ENCODE results near the gene DPP10.

The DPP10 gene

DNA sequence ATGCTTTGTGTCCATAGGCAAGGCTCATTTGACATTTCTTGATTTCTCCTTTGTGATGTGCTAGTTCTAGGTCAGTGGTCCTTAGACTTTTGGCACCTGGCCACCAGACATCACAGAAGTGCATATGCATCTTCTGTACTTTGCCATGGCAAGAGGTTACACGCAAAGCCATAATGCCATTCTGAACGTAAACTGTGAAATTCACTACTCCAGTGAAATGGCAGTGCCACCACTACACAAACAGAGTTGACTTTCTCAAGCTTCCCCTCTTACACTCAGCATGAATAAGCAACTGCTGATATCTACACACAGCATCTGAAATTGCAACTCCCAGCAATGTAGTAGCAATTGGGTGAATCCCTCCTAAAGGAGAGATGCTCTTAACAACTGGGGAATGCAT, 729.3 kb downstream of the DPP10 start:
- no peak overlapping the region for H3K4me3 ChIP-seq (ENCODE audit: low read depth, low read length)
- no peak for DNase-seq (ENCODE audit: low read depth)
- TF ChIP-seq, protein P1, sequence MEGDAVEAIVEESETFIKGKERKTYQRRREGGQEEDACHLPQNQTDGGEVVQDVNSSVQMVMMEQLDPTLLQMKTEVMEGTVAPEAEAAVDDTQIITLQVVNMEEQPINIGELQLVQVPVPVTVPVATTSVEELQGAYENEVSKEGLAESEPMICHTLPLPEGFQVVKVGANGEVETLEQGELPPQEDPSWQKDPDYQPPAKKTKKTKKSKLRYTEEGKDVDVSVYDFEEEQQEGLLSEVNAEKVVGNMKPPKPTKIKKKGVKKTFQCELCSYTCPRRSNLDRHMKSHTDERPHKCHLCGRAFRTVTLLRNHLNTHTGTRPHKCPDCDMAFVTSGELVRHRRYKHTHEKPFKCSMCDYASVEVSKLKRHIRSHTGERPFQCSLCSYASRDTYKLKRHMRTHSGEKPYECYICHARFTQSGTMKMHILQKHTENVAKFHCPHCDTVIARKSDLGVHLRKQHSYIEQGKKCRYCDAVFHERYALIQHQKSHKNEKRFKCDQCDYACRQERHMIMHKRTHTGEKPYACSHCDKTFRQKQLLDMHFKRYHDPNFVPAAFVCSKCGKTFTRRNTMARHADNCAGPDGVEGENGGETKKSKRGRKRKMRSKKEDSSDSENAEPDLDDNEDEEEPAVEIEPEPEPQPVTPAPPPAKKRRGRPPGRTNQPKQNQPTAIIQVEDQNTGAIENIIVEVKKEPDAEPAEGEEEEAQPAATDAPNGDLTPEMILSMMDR (IDR thresholded peaks at IDR 0.05; ENCODE audit: low read depth, low read length, missing control alignments): no peak

DNA sequence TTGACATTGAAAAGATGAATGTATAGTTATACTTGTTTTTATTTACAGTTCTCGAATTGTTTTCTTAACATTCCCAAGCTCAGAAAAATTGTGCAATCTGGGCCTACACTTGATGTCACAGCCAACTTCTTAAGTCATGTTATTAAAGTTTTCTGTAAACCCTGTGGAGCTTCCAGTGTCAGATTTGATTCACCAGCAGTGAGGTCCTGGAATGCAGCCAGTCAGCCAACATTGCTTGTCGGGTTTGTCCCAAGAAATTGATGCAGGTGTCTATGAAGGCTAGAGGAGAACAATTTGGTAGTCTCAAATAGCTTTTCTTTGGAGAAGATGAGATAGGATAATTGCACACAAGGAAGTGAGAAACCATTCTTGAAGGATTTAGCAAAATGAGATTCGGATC, 732.2 kb downstream of the DPP10 start:
- no peak overlapping the region for H3K4me3 ChIP-seq (ENCODE audit: low read depth, low read length)
- no peak for DNase-seq (ENCODE audit: low read depth)
- TF ChIP-seq, protein P1 (IDR thresholded peaks at IDR 0.05; ENCODE audit: low read depth, low read length, missing control alignments): no peak

DNA sequence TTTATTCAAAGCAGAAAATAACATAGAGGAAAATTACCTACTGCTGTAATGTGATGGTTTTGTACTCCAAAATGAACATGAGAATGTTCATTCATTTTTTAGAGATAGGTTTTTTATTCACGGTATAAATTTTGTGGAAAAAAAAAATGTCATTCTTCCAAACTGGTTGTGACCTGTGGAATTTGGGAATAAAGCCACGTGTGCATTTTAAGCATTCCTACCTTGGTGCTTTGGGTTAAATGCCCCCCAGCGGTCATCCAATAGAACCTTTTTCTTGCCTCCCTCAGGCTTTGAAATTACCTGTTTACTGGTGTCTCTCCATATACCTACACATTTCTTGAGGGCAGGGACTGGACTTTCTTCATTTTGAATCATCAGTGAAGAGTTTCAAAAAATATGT, 740.7 kb downstream of the DPP10 start:
- no peak overlapping the region for H3K4me3 ChIP-seq (ENCODE audit: low read depth, low read length)
- TF ChIP-seq, protein P1 (IDR thresholded peaks at IDR 0.05; ENCODE audit: low read depth, low read length, missing control alignments): no peak
- DNase-seq (ENCODE audit: low read depth): no peak

DNA sequence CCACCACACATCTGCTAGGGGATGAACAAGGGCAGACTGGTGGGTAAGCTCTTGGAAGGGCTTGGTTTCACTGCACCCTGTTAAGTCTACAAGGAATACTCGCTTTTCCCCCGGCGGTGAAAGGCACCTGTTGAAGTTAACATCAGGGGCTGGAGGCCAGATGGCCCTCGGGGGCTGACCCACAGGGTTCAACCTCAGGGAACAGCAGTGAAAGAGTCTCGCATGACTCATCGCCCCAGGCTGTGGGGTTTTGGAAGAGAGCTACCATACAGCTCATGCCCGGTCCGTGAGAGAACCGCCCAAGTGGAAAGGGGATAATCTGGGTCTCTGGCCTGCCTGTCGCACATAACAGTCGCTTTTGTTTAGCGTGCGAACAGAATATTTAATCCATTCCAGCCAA, 748.0 kb downstream of the DPP10 start:
- H3K4me3 ChIP-seq (ENCODE audit: low read depth, low read length): no peak overlapping the region
- TF ChIP-seq, protein P1 (IDR thresholded peaks at IDR 0.05; ENCODE audit: low read depth, low read length, missing control alignments): no peak
- no peak for DNase-seq (ENCODE audit: low read depth)

DNA sequence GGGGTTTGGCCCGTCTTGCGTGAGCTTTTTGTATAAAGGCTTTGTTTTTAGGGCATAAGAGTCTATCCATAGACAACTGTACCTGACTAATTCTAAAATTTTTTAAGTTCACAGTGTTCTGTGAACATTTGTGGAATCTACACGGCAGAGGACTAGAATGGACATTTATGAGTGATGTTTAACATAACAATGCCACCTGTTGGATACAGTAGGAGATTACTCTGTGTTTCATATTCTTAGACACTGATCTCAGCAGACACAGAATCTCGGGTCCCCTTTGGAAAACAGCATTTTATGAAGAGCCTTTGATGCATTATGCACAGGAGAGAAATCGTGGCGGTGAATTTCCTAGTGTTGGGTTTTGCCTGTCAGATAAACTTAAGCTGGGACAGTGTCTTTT, 752.2 kb downstream of the DPP10 start:
- DNase-seq (ENCODE audit: low read depth): no peak
- H3K4me3 ChIP-seq (ENCODE audit: low read depth, low read length): no peak overlapping the region
- TF ChIP-seq, protein P1 (IDR thresholded peaks at IDR 0.05; ENCODE audit: low read depth, low read length, missing control alignments): no peak

DNA sequence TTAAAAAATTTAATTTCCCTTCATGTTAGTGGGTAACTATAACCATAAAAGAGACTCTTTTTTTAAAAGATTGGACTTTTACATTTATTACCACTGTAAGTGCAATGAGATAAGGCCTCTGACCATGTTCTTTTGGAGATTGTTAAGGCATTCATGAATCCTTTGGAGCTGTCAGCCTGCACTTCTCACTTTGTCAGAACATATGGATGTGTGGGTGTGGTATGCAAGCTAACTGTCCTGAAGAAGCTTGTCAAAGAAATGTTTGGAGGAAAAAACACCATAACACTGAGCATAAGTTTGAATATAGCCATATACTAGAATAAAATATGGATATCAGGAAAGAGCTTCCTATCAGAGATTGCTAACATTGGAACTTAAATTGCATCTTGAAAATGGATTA, 754.1 kb downstream of the DPP10 start:
- TF ChIP-seq, protein P1 (IDR thresholded peaks at IDR 0.05; ENCODE audit: low read depth, low read length, missing control alignments): no peak
- no peak overlapping the region for H3K4me3 ChIP-seq (ENCODE audit: low read depth, low read length)
- DNase-seq (ENCODE audit: low read depth): no peak

DNA sequence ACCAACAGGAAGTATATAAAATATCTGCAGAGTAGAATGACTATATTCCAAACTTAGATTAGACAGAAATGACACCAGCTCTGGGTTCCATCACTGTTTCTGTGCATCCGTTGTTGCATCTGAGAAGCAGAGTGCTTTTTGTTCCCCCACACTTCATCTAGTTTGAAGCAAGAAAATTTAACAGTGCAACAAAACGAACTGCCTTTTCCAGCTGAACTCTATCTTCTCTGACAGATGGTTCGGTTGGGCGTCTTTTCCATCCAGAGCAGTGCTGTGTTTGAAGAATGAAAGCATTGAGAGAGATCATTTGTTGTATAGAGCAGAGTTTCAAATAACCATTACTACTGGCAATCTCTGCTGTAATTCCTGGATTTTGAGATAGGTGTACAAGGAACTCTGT, 757.5 kb downstream of the DPP10 start:
- DNase-seq (ENCODE audit: low read depth): no peak
- H3K4me3 ChIP-seq (ENCODE audit: low read depth, low read length): no peak overlapping the region
- TF ChIP-seq, protein P1 (IDR thresholded peaks at IDR 0.05; ENCODE audit: low read depth, low read length, missing control alignments): no peak
